ENCODE data around the gene NCK2. TPM values are rescaled to one million over a fixed set of nuclear protein-coding genes. Genes with fewer than 3 reads are reported as not detected.

Gene NCK2
- total RNA-seq, 1 donor from 2014 or later = 160 TPM

DNA sequence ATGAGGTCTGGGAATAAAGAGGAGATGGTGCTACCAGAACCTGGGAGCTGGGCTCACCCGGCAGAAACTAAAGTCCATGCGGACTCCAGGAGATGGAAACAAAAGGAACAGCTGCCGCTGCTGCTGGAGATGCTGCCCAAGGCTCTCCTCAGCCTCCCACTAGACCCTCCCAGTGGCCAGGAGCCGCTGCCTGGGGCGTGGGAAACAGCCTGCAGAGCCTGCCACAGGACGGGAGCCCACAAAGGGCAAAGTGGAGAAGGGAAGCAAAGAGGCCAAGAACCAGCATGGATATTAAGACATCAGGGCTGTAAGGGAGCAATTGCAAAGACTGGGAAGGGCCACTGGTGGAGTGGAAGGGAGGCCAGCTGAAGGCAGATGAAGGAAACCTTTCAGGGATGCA lies 179.6 kb downstream of the NCK2 start:
- no peak for DNase-seq (ENCODE audit: low spot score)

DNA sequence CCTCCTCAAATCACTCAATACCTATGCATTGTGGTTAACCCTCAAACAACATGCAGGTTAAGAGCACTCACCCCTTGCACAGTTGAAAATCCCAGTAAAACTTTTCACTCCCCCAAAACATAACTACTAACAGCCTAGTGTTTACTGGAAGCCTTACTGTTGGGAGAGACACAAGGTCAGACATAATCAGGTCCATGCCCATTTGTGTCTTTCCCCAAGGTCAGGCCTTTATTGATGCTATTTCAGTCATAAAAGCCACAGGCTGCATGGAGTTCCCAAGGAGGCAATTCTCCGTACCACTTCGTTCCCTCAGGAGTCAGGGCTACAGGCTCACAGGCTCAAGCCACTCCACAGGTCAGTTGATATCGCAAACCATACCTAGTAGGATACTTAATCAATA lies 180.2 kb downstream of the NCK2 start:
- DNase-seq (ENCODE audit: low spot score) = no peak

DNA sequence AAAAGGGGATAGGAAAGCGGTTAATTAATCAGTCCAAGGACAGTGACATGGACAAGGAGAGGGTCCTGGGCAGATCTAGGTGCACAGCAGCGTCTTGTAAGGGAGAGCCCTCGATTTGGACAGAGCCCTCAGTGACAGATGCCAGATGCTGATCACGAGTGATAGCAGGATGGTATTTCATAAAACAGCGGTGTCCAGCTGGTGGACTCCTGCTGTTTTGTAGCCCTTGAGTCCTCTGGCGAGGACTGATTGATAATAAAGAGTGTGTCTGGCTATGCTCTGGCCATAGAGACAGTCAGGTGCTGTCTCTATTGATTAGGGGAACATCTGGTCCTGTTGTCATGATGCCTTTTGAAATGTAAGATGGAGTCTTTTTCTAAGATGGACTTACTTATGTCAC lies 180.7 kb downstream of the NCK2 start:
- no peak for DNase-seq (ENCODE audit: low spot score)

DNA sequence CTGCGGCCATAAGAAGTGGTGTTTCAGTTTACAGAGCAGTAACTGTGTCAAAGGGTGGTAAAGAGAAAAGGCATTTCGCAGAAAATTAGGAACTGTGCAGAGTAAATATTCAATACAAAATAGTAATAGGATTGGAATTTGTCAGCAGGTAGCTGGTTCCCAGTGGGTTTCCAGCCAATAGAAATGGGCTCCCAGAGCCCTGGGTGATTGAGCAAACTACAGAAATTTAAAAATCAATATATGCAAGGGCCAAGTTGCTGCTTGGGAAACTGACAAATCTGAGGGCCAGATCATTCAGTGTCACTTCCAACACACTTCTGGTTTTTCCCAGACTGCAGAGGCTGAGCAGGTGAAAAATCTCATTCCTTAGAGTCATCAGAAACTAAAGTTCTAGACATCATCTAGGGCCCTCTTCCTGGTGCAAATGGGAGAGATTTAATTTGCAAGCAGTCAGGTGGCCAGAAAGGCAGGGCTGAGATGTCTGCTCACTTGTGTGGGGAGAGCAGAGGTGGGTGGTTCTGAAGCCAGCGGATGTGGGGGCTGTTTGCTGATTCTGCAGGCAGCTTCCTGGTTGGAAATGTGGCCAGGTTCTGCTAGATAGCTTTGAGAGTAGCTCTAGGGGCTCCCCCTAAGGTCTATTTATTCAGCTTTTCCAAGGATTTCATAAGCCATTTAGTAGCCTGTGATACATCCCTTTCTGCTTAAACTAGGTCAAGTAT lies 182.4 kb downstream of the NCK2 start:
- peak; percentile 12 for DNase-seq (ENCODE audit: low spot score)

DNA sequence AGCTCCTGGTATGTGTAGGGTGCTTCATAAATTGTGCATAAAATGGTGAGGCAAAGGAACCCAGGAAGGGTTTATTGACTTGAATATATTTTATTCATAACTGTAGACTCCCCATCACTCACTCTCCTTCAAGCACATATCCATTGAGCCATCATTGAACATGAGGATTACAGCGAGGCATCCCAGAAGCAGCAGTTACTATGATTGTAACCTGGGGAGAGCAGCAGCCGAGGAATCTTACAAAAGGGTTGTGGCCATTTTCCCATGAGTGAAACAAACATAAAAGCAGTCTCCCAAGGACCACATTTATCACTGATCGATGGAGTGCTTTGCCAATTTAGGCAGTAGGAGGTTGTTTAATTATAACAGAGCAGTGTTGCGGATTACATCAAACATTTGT lies 183.4 kb downstream of the NCK2 start:
- no peak for DNase-seq (ENCODE audit: low spot score)

DNA sequence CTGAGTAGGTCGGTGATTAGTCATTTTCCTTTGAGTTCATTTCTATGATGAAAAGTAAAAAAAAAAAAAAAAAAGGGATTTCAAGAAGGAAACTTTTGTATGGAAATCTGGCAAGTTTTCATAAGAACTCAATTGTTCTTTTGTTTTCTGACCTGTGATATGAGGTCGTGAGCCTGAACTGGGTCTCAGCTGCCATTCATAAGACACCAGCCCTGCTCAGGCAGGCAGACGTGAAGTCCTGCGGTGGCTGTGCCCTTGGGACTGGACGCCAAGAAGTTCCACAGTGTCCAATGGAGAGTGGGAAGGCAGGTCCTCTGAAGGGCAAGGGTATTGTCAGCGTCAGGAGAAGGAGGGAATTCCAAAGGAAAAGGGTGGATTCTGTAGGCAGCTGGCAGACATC lies 183.9 kb downstream of the NCK2 start:
- DNase-seq (ENCODE audit: low spot score) = no peak

DNA sequence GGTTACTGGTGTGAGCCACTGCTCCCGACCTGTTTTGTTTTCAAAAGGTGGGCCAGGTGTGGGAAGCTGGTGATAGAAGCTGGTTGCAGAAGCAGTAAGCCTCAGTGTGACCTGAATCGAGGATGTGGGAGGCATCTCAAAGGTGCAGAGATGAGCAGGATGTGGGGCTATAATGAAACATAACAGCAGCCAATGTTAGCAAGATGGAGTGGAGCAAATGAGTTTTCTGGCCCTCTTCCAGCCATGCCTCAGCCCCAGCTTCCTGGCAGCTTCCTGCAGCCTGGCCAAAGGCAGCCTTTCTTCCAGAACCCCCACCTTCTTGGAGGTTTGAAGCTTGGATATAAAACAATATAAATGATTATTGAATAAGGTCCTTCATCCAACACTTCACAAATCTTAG lies 184.8 kb downstream of the NCK2 start:
- DNase-seq (ENCODE audit: low spot score) = peak; percentile 26

DNA sequence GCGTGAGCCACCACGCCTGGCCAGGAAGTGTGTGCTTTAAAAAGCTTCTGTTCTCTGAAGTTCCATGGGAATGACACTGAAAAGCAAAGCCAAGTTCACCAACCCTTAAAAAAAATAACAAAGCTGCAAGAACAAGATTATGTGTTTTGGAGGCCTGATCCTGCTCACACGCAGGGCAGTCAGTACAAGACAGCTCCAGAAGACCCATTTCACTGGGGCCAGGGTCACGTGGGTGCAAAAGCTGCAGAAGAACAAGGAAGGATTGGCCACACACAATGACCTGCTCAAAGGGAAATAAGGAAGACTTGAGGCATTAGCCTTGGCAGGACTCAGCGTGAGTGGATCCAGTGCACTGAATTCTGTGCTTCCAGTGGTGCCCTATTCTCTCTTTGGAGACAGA lies 187.9 kb downstream of the NCK2 start:
- DNase-seq (ENCODE audit: low spot score) = no peak

DNA sequence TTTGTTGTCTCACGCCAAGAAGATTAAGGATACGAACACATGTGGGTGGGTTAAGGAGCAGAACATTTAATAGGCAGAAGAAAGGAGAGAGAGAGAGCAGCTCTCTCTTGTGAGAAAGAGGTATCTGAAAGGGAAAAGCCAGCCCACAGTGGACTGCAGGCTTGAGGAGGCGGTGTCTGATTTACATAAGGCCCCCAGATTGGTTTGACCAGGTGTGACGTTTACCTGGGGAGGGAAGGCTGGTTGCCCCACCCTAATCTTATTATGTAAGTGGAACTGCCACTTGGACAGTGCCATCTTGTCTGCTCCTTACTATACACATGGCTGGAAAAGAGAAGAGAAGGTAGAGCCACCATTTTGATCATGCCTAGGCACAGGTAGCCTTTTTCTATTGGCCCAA lies 189.2 kb downstream of the NCK2 start:
- no peak for DNase-seq (ENCODE audit: low spot score)

DNA sequence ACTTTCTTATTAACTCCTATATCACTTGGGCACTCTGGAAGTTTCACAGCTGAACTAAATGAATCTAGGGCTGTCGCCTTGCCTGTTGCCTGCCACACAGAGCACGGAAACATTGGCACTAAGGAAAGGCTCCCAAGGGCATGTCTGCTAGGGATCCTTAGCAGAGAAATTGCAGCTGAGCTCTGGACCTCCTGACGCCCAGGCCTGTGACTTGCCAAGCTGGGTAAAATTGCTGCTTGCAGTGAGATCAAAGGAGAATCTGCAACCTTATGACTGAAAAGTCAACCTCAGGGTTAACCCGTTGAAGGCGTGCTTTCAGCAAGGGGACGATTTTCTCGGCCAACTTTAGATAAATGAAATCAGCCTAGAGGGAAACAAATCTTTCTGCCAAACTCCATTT lies 189.8 kb downstream of the NCK2 start:
- DNase-seq (ENCODE audit: low spot score) = no peak

DNA sequence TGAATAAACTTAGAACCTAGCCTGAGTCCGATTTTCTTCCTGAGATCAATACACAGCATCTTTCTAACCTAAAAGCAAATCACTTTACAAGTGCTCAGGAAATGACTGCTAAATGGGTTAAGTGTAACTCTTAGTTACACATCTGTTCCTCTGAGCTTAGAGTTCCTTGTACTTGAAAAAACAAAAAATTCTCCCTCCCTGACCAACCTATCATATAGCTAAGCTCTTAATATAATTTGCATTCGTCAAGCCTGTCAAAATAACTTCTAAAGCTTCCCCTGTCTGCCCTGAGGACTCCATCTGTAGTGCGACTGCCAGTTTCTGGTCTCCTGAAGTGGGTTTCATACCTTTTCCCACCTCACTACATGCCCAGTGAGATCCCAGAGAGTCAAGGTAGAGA lies 190.4 kb downstream of the NCK2 start:
- no peak for DNase-seq (ENCODE audit: low spot score)

DNA sequence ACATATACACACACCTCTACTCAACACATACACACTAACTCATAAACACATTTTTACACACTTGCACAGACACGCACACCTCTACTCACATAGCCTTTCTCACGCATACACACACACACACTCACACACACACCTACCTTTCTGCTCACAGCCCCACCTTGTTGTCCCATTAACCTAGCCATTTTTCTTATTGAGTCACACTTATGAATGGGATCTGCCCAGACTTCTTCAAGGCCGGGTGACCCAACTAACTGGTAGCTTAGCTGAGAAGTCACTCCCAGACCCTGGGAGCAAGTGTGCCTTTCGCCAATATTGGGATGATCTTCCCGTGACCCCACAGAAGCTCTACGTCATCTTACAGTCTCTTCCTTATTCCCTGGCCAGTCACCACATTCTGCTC lies 192.2 kb downstream of the NCK2 start:
- no peak for DNase-seq (ENCODE audit: low spot score)

DNA sequence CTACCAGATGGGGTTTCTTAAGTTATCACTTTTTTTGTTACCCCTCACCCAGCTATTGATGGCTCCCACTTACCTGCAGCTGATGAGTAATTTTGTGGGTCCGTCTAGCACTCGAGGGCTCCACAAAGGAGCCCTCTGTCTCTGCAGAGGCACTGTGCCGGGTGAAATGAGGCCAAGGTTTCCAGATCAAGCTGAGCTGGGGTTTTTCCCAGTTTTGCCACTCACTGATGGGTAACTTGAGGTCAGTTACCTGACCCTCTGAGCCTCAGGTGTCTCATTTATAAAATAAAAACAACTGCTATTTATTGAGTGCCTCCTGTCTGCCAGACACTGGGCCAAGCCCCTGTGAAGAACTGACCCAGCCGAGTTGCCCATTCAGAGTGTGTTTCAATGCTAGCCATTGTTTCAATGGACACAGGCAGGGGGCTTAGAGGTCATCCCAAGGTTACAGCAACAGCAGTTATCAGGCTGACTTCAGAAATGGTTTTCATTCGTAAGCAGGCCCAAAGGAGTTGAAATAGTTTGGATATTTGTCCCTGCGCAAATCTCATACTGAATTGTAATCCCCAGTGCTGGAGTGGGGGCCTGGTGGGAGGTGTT lies 192.9 kb downstream of the NCK2 start:
- DNase-seq (ENCODE audit: low spot score) = no peak
